ENCODE measurements around the gene ZNF573. TPM values are rescaled to one million over a fixed set of nuclear protein-coding genes. Genes with fewer than 3 reads are reported as not detected.
A peak's percentile ranks its signal among the peaks of the same experiment; 100 is the strongest.

The ZNF573 gene
- total and polyA plus RNA-seq, 5 donors, result 9.9 to 15.5 (median 11.0) TPM

DNA sequence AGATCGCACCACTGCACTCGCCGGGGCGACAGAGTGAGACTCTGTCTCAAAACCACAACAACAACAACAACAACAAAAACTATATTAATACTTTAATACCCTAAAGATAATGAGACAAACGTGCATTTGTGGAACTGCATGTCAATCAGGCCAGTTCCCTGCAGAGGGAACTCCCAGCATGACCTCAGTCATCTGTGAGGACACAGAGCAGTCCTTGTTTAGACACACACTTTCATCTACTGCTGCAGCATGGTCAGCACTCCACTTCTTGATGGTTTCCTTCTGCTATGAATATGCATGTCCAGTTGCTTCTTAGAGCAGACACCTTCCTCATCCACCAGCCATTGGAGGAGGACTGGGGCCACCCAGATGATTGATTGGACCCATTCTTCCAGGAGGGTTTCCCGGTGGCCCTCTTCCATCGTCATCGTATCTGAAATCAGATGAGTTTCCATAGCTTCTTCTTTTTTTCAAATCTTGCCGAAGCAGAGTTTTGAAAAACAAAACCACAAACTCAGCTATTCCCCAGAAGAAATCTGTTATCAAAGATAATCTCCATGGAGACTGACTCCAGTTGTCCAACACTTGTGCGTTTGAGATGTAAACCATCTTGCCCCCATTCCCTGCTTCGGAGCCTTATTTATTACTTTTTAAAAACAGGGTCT is 86.3 kb downstream of the ZNF573 start:
- Histone ChIP-seq H3K27ac (ENCODE audit: low read length) (no peak overlapping the region), H3K9me3 (ENCODE audit: control insufficient read depth, low read length) (no peaks in the 10 kb centered on the region), H3K4me1 (ENCODE audit: control insufficient read depth, insufficient read depth, low read length) (no peaks in the 10 kb centered on the region), H3K27me3 (ENCODE audit: control insufficient read depth, insufficient read depth) (no peaks in the 10 kb centered on the region), H3K4me3 (ENCODE audit: low read length) (no peak overlapping the region)
- intact Hi-C loops (cut with DNase I), result no loop called here
- ATAC-seq (no peak), DNase-seq (no peak)
- 58% methylated on average over 11 of the region's 11 CpGs for WGBS

DNA sequence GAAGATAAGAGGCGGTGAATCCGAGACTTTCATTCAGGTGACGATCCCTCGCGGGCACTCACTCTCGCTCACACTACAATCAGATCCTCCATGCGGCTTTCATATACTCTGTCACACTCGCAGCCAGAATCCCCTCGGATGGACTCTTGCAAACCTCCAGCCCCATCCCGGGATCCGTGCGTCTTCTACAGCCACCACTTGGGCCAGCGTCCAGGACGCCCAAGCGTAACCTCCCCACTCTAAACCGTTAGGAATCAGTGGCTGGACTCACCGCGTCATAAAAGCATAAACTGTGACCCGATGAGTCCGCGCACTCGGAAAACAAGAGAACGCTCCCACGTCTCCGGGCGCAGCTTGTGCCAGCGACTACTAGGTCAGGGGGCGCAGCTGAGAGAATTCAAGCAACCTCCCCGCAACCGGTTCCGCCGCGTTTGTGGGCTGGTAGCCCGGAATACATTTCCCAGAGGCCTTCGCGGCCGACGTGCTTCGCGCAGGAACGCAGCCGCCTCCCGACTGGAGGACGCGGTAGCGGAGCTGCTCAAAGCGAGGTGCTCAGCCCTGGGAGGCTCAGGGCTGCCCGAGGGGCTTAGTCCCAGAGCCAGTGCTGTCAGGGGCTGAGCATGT is 87.4 kb downstream of the ZNF573 start:
- ATAC-seq (peak; percentile 98 to 99), DNase-seq (peak; percentile 90 to 95 (median 95))
- Histone ChIP-seq H3K27me3 (ENCODE audit: control insufficient read depth, insufficient read depth) (no peaks in the 10 kb centered on the region), H3K27ac (ENCODE audit: low read length) (peak overlapping the region; percentile 50), H3K9me3 (ENCODE audit: control insufficient read depth, low read length) (no peaks in the 10 kb centered on the region), H3K4me3 (ENCODE audit: low read length) (peak overlapping the region; percentile 84), H3K4me1 (ENCODE audit: control insufficient read depth, insufficient read depth, low read length) (no peaks in the 10 kb centered on the region)
- under 1% methylated on average over 48 of the region's 48 CpGs for WGBS
- intact Hi-C loops (cut with DNase I), result no loop called here

Other genes starting within 250 kb of the ZNF573 start
- gene ZNF571, start 184.8 kb downstream of the ZNF573 start, total RNA-seq, result 1 to 10 TPM; 2.9 to 7.4 (median 3.5) TPM
- gene ZNF571, start 184.8 kb downstream of the ZNF573 start, polyA plus RNA-seq, result 2.8 TPM
- gene ZNF540, start 184.7 kb downstream of the ZNF573 start, total RNA-seq, result 10 to 100 TPM in 2 of 4 donors, 1 to 10 TPM in 2; 8.8 to 13.4 (median 9.8) TPM
- gene ZNF540, start 184.7 kb downstream of the ZNF573 start, polyA plus RNA-seq, result 6.5 TPM
- 1 to 10 TPM; 5.7 to 9.5 (median 8.5) TPM for gene ZFP30, start 124.1 kb downstream of the ZNF573 start, total RNA-seq
- gene ZFP30, start 124.1 kb downstream of the ZNF573 start, polyA plus RNA-seq, result 3.5 TPM
- gene ZNF607, start 59.8 kb downstream of the ZNF573 start, total RNA-seq, result 1 to 10 TPM; 4.0 to 7.9 (median 7.1) TPM
- 2.2 TPM for gene ZNF607, start 59.8 kb downstream of the ZNF573 start, polyA plus RNA-seq
- not detected for gene WDR87, start 127.0 kb upstream of the ZNF573 start, total RNA-seq
- gene WDR87, start 127.0 kb upstream of the ZNF573 start, polyA plus RNA-seq, result not detected
- 10 to 100 TPM in 3 of 4 donors, 1 to 10 TPM in 1; 7.5 to 19.8 (median 12.4) TPM for gene SIPA1L3, start 127.6 kb upstream of the ZNF573 start, total RNA-seq
- 7.8 TPM for gene SIPA1L3, start 127.6 kb upstream of the ZNF573 start, polyA plus RNA-seq

All from right cardiac atrium (tissue), 5 donors.